22Rv1 (cell line): ENCODE measurements around the gene FIBIN.

Experiments used
- H3K27ac ChIP-seq: fragments of 450-650 bp; 2 replicates; pipeline ENCODE4 v1.5.1; 2017
- ZFX ChIP-seq: fragments of 450-650 bp; IDR thresholded peaks from 2 replicates; pipeline ENCODE4 v1.6.1; 2017; ENCODE audit warnings: antibody characterized with exemption, borderline replicate concordance
- TF ChIP-seq, protein P1 (sequence below): fragments of 450-650 bp; IDR thresholded peaks from 2 replicates; pipeline ENCODE4 v1.5.1; 2017; ENCODE audit warnings: mild to moderate bottlenecking

Gene FIBIN

DNA sequence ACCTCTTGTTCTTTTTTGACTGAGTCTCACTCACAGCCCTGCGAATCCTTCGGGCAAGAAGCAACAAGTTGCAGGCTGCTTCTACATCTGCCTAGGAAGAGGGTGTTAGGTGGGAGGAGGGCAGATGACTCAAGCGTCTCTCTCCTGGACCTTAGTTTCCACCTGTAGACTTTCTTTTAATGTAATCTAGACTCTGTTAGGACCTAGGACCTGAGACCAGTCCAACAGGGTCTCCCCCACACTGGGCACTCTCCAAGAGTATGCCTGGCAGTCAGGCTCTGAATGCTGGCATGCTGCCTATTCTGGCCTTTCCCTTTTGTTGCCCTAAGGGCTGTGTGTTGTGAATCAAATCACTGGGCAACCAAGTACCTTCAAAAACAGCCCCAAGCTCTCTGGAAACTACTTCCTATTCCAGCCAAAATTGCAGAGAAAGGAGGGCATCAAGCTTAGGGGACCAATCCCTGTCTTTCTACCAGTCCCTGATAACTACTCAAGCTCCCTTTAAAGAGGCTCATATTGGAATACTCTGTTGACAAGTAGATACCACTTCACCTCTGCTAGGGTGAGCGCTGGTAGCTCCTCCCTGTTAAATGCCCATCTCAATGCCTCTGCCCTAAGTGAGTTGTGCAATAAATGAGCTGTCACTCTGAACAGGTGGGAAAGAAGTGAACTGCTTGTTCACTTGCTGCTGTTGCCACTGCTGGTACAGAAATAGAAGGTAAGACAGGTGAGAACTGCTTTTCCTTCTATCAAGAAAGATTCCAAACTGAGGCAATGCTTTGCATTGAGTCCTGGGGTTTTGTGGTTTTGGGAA is 46.6 kb downstream of the FIBIN start, which contains the start of gene BBOX1:
Gene BBOX1, plus strand, starts transcription at position 514 of the 814 bp plus-strand sequence. CDS start 14,616 bp downstream, outside the sequence.
- H3K27ac ChIP-seq = no peak within 1 kb of the TSS
- TF ChIP-seq, protein P1, sequence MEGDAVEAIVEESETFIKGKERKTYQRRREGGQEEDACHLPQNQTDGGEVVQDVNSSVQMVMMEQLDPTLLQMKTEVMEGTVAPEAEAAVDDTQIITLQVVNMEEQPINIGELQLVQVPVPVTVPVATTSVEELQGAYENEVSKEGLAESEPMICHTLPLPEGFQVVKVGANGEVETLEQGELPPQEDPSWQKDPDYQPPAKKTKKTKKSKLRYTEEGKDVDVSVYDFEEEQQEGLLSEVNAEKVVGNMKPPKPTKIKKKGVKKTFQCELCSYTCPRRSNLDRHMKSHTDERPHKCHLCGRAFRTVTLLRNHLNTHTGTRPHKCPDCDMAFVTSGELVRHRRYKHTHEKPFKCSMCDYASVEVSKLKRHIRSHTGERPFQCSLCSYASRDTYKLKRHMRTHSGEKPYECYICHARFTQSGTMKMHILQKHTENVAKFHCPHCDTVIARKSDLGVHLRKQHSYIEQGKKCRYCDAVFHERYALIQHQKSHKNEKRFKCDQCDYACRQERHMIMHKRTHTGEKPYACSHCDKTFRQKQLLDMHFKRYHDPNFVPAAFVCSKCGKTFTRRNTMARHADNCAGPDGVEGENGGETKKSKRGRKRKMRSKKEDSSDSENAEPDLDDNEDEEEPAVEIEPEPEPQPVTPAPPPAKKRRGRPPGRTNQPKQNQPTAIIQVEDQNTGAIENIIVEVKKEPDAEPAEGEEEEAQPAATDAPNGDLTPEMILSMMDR = no peak
- no peak for TF ChIP-seq ZFX

DNA sequence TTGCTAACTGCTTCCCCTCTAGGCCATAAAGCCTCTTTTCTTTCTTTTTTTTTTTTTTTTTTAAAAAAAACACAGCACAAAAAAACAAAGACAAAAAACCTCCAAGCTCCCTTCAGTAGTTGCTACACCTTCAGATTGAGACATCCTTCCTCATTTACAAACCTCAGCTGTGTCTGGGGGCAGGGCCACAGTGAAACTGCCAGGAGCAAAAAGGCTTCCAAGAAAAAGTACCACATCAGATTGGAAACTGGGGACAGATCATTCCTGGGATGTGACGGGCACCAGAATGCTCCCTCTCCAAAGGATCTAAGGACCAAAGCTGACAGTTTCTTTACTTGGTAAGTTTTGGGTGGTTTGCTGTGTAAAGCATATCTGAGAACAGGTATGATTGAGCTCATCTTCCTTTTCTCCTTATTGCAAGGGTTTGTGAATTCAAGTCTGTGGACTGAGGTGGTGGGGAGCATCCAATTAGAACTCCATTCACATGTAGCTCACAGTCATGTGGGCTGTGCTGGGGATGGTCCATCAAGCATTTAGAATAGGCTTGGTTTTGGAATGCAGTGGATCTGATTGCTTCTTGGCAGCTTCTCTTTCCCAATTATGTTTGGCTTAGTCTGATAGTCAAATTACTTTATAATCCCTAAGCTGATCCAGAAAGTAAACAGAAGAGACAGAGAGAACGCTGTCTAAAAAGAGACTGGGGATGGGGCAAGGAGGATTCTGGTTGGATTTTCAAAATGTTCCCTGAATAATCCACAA is 47.4 kb downstream of the FIBIN start:
- no peak overlapping the region for H3K27ac ChIP-seq
- TF ChIP-seq, protein P1 = no peak
- no peak for TF ChIP-seq ZFX
